PFSK-1 (cell line): ENCODE data around the gene GRID1.

ENCODE experiments used
- FOXP2 ChIP-seq: optimal IDR thresholded peaks from 2 replicates; pipeline ENCODE3; 2011; ENCODE audit warnings: borderline replicate concordance, control low read depth, inconsistent platforms; ENCODE audit not compliant: insufficient read depth; ENCODE audit errors: extremely low read length, extremely low read depth
- POLR2AphosphoS5 ChIP-seq: IDR thresholded peaks from 2 replicates; pipeline ENCODE4 v1.6.1; 2012; ENCODE audit warnings: low read depth, mild to moderate bottlenecking, control low read depth, low read length, moderate library complexity

- TF ChIP-seq POLR2AphosphoS5 (no peak), FOXP2 (no peak)
Observed at GRCh38 chr10:86251426-86251825, 115.2 kb downstream of the GRID1 start.
